ENCODE measurements around the gene QKI. TPM values are rescaled to one million over a fixed set of nuclear protein-coding genes. Genes with fewer than 3 reads are reported as not detected.
"Not testable (repeated sequence)": the region's sequence is repeated elsewhere in the genome, so short reads cannot be mapped to it uniquely, and the experiment has no call there.

QKI gene
- total RNA-seq, 4 donors from 2014 or later, result 283 to 425 (median 344) TPM

GRCh38 chr6:163381118-163381756, 33.3 kb upstream of the QKI start:
- no peak overlapping the region for H3K4me3 ChIP-seq
- in situ Hi-C loops (cut with MboI; ENCODE audit: low sequenced_read_pairs in 4 of 4), result no loop called here
- DNase-seq (no peak), ATAC-seq (no peak)
- H3K36me3 ChIP-seq, result no peaks in the 10 kb centered on the region
- no peak overlapping the region for H3K27ac ChIP-seq
- H3K4me1 ChIP-seq, result no peaks in the 10 kb centered on the region
- no peaks in the 10 kb centered on the region for H3K9me3 ChIP-seq
- no peaks in the 10 kb centered on the region for H3K27me3 ChIP-seq
- intact Hi-C loops (cut with DNase I; ENCODE audit: low total_unique reads), result no loop called here
- no peak for TF ChIP-seq POLR2A (IDR thresholded peaks at IDR 0.05)
- TF ChIP-seq CTCF (IDR thresholded peaks at IDR 0.05 in 4 of 5, conservative IDR thresholded peaks at IDR 0.05 in 1 of 5), result no peak

GRCh38 chr6:163383396-163383795, 31.1 kb upstream of the QKI start:
- in situ Hi-C loops (cut with MboI; ENCODE audit: low sequenced_read_pairs in 4 of 4); DNase-seq; H3K27ac ChIP-seq; H3K4me3 ChIP-seq; ATAC-seq; H3K9me3 ChIP-seq; H3K27me3 ChIP-seq; intact Hi-C loops (cut with DNase I; ENCODE audit: low total_unique reads); H3K4me1 ChIP-seq; H3K36me3 ChIP-seq: not testable (repeated sequence)

GRCh38 chr6:163383912-163384311, 30.6 kb upstream of the QKI start:
- Histone ChIP-seq H3K4me3 (no peak overlapping the region), H3K36me3 (no peaks in the 10 kb centered on the region), H3K27me3 (no peaks in the 10 kb centered on the region), H3K4me1 (no peaks in the 10 kb centered on the region), H3K27ac (no peak overlapping the region), H3K9me3 (no peaks in the 10 kb centered on the region)
- intact Hi-C loops (cut with DNase I; ENCODE audit: low total_unique reads) (no loop called here), in situ Hi-C loops (cut with MboI; ENCODE audit: low sequenced_read_pairs in 4 of 4) (no loop called here)
- no peak for TF ChIP-seq POLR2A (IDR thresholded peaks at IDR 0.05)
- no peak for TF ChIP-seq CTCF (IDR thresholded peaks at IDR 0.05 in 4 of 5, conservative IDR thresholded peaks at IDR 0.05 in 1 of 5)
- no peak for DNase-seq
- no peak for ATAC-seq

- DNase-seq, result no peak
- no peak for ATAC-seq
- H3K27me3 ChIP-seq, result no peaks in the 10 kb centered on the region
- no peaks in the 10 kb centered on the region for H3K36me3 ChIP-seq
- H3K9me3 ChIP-seq, result no peaks in the 10 kb centered on the region
- H3K4me3 ChIP-seq, result no peak overlapping the region
- in situ Hi-C loops (cut with MboI; ENCODE audit: low sequenced_read_pairs in 4 of 4) (no loop called here), intact Hi-C loops (cut with DNase I; ENCODE audit: low total_unique reads) (no loop called here)
- TF ChIP-seq POLR2A (IDR thresholded peaks at IDR 0.05) (no peak), CTCF (IDR thresholded peaks at IDR 0.05 in 4 of 5, conservative IDR thresholded peaks at IDR 0.05 in 1 of 5) (no peak)
- no peaks in the 10 kb centered on the region for H3K4me1 ChIP-seq
- no peak overlapping the region for H3K27ac ChIP-seq
Measured at GRCh38 chr6:163384510-163384909, 30.0 kb upstream of the QKI start.

GRCh38 chr6:163385503-163385902, 29.0 kb upstream of the QKI start:
- DNase-seq; intact Hi-C loops (cut with DNase I; ENCODE audit: low total_unique reads); in situ Hi-C loops (cut with MboI; ENCODE audit: low sequenced_read_pairs in 4 of 4); H3K27me3 ChIP-seq; ATAC-seq; H3K4me3 ChIP-seq; H3K9me3 ChIP-seq; H3K36me3 ChIP-seq; H3K27ac ChIP-seq; H3K4me1 ChIP-seq: not testable (repeated sequence)

- Histone ChIP-seq H3K4me1 (no peaks in the 10 kb centered on the region), H3K9me3 (no peaks in the 10 kb centered on the region), H3K27ac (no peak overlapping the region), H3K27me3 (no peaks in the 10 kb centered on the region), H3K4me3 (no peak overlapping the region), H3K36me3 (no peaks in the 10 kb centered on the region)
- TF ChIP-seq POLR2A (IDR thresholded peaks at IDR 0.05) (no peak), CTCF (IDR thresholded peaks at IDR 0.05 in 4 of 5, conservative IDR thresholded peaks at IDR 0.05 in 1 of 5) (no peak)
- DNase-seq, result no peak
- ATAC-seq, result no peak
- intact Hi-C loops (cut with DNase I; ENCODE audit: low total_unique reads), result no loop called here
- in situ Hi-C loops (cut with MboI; ENCODE audit: low sequenced_read_pairs in 4 of 4), result no loop called here
Measured at GRCh38 chr6:163386329-163386908, 28.1 kb upstream of the QKI start.

Data from gastrocnemius medialis (tissue), 4 donors.